HL-60 (cell line): Measurements from ENCODE around the gene SDHC.
A peak's percentile ranks its signal among the peaks of the same experiment; 100 is the strongest.
"Not testable (repeated sequence)": the region's sequence is repeated elsewhere in the genome, so short reads cannot be mapped to it uniquely, and the experiment has no call there.

Experiments used
- DNase-seq, 2 experiments: peaks; one replicate each; pipeline ENCODE4 v3.0.0-alpha.2; 2010 to 2020; ENCODE audit warnings: low read depth in 1 of 2, low spot score in 1 of 2
- H3K27ac ChIP-seq: fragments of 250-450 bp; sonication (Bioruptor Pico); replicated peaks from 2 replicates; pipeline ENCODE4 v1.5.1; 2020; ENCODE audit warnings: mild to moderate bottlenecking, moderate library complexity
- H3K27me3 ChIP-seq: fragments of 250-450 bp; sonication (Bioruptor Pico); 2 replicates; pipeline ENCODE4 v1.5.1; 2021; ENCODE audit warnings: mild to moderate bottlenecking, moderate library complexity; ENCODE audit not compliant: insufficient read depth, poor library complexity, severe bottlenecking
- H3K4me3 ChIP-seq: replicated peaks from 2 replicates; pipeline ENCODE4 v1.5.1; 2011; ENCODE audit warnings: mild to moderate bottlenecking, control low read depth, low read length; ENCODE audit not compliant: insufficient read depth
- CTCF ChIP-seq: IDR thresholded peaks from one replicate; pipeline ENCODE4 v1.5.1; 2011; ENCODE audit warnings: low read length, control low read depth, inconsistent platforms; ENCODE audit not compliant: insufficient read depth
- GABPA ChIP-seq: IDR thresholded peaks from 2 replicates; pipeline ENCODE4 v1.6.1; 2012; ENCODE audit warnings: low read depth
- POLR2AphosphoS5 ChIP-seq: IDR thresholded peaks from 2 replicates; pipeline ENCODE4 v1.6.1; 2012; ENCODE audit warnings: low read depth
- SPI1 ChIP-seq: IDR thresholded peaks from 2 replicates; pipeline ENCODE4 v1.6.1; 2012; ENCODE audit warnings: low read depth, mild to moderate bottlenecking, borderline replicate concordance
- TF ChIP-seq, protein P1 (sequence below): IDR thresholded peaks from 2 replicates; pipeline ENCODE4 v1.6.1; 2012; ENCODE audit warnings: low read depth; ENCODE audit not compliant: insufficient replicate concordance

Gene SDHC

GRCh38 chr1:161402446-161402845, 88.3 kb downstream of the SDHC start:
- H3K27ac ChIP-seq: no peak overlapping the region
- DNase-seq: no peak
- TF ChIP-seq GABPA: no peak
- TF ChIP-seq CTCF: no peak
- TF ChIP-seq, protein P1, sequence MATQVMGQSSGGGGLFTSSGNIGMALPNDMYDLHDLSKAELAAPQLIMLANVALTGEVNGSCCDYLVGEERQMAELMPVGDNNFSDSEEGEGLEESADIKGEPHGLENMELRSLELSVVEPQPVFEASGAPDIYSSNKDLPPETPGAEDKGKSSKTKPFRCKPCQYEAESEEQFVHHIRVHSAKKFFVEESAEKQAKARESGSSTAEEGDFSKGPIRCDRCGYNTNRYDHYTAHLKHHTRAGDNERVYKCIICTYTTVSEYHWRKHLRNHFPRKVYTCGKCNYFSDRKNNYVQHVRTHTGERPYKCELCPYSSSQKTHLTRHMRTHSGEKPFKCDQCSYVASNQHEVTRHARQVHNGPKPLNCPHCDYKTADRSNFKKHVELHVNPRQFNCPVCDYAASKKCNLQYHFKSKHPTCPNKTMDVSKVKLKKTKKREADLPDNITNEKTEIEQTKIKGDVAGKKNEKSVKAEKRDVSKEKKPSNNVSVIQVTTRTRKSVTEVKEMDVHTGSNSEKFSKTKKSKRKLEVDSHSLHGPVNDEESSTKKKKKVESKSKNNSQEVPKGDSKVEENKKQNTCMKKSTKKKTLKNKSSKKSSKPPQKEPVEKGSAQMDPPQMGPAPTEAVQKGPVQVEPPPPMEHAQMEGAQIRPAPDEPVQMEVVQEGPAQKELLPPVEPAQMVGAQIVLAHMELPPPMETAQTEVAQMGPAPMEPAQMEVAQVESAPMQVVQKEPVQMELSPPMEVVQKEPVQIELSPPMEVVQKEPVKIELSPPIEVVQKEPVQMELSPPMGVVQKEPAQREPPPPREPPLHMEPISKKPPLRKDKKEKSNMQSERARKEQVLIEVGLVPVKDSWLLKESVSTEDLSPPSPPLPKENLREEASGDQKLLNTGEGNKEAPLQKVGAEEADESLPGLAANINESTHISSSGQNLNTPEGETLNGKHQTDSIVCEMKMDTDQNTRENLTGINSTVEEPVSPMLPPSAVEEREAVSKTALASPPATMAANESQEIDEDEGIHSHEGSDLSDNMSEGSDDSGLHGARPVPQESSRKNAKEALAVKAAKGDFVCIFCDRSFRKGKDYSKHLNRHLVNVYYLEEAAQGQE: no peak
- TF ChIP-seq POLR2AphosphoS5: no peak
- TF ChIP-seq SPI1: no peak

GRCh38 chr1:161404051-161404597, 89.9 kb downstream of the SDHC start:
- peak; percentile 55; the same call in 1 of the 2 replicates for TF ChIP-seq SPI1
- TF ChIP-seq POLR2AphosphoS5: no peak
- no peak overlapping the region for H3K4me3 ChIP-seq
- H3K27me3 ChIP-seq: no peaks in the 10 kb centered on the region
- DNase-seq: peak in 1 of 2 experiments; percentile 21
- H3K27ac ChIP-seq: no peak overlapping the region

More at GRCh38 chr1:161402446-161402845, 88.3 kb downstream of the SDHC start:
- Histone ChIP-seq H3K27me3 (no peaks in the 10 kb centered on the region), H3K4me3 (no peak overlapping the region)

DNA sequence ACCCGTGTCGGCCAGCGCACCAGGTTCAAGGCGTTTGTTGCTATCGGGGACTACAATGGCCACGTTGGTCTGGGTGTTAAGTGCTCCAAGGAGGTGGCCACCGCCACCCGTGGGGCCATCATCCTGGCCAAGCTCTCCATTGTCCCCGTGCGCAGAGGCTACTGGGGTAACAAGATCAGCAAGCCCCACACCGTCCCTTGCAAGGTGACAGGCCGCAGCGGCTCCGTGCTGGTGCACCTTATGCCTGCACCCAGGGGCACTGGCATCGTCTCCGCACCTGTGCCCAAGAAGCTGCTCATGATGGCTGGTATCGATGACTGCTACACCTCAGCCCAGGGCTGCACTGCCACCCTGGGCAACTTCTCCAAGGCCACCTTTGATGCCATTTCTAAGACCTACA, 92.4 kb downstream of the SDHC start:
- not testable (repeated sequence) for H3K27ac ChIP-seq, H3K27me3 ChIP-seq, H3K4me3 ChIP-seq, DNase-seq

- Histone ChIP-seq H3K4me3 (no peak overlapping the region), H3K27ac (no peak overlapping the region), H3K27me3 (no peaks in the 10 kb centered on the region)
- no peak for TF ChIP-seq POLR2AphosphoS5
- no peak for DNase-seq
These were observed 93.3 kb downstream of the SDHC start for GRCh38 chr1:161407451-161407985.

DNA sequence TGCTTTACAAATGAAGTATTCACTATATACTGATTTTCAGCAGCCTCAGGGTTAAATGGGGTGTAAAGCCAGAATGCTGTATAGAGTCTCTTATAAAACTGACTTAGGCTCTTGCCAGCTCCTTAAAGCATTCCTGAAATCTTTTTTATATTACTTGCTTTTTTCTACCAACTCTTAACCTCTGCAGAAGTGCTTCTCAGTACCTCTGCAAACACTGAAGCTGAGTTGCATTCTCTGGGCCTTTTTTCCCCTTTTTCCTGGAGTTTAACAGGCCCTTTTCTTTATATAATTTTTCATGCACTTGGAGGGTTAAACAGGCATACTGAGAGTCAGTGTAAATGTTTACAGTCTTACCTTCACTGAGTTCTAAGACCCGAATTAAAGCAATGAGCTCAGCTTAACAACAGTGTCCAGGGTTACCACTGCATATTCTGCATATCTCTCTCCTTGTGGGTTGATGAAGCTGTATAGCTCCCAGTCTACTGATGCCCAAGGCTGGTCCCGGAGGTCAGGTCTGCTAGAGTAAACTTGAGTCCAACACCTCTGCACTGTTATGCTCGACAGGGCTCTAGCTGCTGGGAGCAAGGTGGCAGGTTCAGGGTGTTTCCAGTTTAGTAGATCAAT, 94.4 kb downstream of the SDHC start:
- TF ChIP-seq CTCF (no peak), POLR2AphosphoS5 (no peak), SPI1 (no peak), GABPA (no peak)
- TF ChIP-seq, protein P1: no peak
- no peak for DNase-seq
- H3K27me3 ChIP-seq: no peaks in the 10 kb centered on the region
- no peak overlapping the region for H3K4me3 ChIP-seq
- H3K27ac ChIP-seq: no peak overlapping the region
